ENCODE results near the gene MS4A13.
"Not testable (repeated sequence)": the region's sequence is repeated elsewhere in the genome, so short reads cannot be mapped to it uniquely, and the experiment has no call there.

MS4A13 gene, protein sequence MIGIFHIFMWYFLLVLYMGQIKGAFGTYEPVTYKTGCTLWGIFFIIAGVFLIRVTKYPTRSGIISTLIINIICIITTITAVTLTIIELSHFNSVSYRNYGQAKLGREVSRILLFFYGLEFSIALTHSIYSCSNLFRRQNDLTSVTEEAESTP

DNA sequence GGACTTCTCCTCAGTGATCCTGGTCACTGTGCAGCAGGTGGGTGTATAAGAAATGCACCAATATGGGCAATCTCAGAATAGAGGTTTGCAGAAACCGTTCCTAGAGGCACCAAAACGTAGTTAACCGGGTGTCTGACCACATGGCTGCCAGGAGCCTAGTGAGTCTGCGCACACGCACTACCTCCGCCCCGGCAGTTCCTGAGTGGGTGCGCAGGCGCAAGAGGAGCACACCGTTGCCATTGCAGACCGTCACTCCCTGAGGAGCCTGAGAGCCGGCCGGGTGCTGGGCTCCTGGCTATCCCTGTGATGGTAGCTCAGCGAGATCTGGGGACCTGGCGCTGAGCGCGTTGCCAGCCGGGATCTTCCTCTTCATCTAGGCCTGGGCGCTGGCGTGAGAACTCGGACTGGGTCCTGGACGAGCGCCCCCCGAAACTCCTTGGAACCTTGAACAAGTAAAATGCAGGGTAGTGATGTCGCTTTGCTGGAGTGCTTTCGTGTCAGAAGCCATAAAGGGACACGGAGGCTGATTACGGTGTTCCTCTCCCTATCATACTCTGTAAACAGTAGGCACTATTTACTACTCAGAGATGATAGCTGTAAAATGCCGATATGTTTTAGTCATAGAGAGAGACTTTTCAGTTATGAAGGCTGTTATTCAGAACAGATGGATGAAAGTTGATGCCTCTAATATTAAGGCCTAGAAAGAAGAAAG lies at the start of gene MS4A13:
Gene MS4A13, plus strand, starts transcription at position 249 of the 712 bp plus-strand sequence. CDS start 2,692 bp downstream, outside the sequence.
- DNase-seq (ENCODE audit: low read depth, low spot score) = no peak

DNA sequence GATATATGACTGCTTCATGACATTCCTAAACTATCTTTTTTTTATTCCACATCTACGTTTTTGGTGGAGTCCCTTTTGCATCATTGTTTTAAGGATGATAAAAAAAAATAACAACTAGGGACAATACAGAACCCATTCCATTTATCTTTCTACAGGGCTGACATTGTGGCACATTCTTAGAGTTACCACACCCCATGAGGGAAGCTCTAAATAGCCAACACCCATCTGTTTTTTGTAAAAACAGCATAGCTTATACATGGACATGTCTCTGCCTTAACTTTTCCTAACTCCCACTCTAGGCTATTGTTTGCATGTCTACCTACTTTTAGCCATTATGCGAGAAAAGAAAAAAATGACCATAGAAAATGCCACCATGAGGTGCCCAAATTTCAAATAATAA lies 46.4 kb upstream of the MS4A13 start:
- DNase-seq (ENCODE audit: low read depth, low spot score) = no peak

DNA sequence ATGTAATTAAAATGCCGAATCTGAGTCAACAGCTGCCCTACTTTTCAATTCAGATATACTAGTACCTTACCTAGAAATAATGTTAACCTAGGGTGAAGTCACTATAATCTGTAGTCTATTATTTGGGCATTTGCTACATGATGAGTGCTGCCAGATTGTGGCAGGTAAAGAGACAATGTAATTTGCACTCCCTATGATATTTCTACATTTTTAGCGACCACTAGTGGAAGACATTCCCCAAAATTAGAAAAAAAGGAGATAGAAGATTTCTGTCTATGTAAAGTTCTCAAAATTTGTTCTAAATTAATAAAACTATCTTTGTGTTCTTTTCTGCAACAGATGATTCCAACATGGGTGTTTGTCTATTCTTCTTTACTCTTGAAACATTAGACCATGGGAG lies 45.5 kb upstream of the MS4A13 start:
- DNase-seq (ENCODE audit: low read depth, low spot score) = no peak

DNA sequence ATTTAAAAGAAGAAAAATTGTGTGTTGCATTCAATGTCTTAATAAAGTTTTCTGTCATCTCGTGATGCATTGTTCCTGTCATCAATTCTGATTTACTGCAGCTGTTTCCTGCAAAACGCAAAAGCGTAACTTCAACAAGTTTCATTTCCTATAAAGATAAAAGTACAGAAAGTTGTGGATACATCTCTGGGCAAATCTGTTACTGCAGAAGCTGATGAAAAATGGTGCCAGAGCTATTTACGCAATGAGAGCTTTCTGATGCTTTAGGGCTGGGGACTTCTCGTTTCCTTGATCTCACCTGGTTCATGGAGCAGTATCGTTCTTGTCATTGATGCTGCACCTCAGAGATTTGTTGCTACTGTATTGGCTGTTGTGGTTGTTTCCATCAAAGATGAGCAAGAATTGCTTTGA lies 38.2 kb upstream of the MS4A13 start:
- no peak for DNase-seq (ENCODE audit: low read depth, low spot score)

DNA sequence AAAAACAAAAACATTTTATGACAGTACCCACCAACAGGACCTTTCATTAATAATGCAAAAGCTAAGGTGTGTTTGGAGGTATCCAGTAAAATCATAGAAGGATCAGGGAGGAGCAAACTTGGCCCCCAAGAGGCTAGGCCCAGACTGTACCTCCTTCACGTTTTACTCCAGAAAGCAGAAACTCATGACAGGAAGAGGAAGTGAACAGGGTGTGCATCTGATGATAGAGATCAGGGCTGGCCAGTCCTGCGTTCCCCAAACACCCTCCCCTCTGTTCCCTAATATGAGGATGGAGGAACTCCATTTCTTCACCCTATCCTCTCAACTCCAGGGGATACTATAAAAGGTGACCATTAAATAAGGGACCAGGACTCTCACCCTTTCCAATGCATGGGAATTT lies 32.8 kb upstream of the MS4A13 start:
- no peak for DNase-seq (ENCODE audit: low read depth, low spot score)

DNA sequence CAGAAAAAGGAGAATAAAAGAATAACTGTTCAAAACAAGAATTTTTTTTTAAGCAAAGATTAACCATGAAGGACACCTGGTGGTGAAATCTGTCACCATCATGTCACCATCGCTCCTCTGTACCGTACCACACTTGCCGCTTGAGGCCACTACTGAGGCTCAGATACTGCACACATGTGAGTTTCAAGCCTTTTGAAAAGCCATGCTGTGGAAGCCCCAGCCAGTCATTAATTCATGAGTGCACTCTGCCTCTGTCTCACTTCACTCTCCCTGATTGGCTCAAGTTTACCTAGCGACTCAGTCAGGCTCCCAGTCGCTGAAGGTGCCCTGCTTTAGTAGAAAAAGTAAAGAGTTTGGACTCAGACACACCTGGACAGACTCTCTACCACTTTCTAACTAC lies 29.2 kb upstream of the MS4A13 start:
- no peak for DNase-seq (ENCODE audit: low read depth, low spot score)

DNA sequence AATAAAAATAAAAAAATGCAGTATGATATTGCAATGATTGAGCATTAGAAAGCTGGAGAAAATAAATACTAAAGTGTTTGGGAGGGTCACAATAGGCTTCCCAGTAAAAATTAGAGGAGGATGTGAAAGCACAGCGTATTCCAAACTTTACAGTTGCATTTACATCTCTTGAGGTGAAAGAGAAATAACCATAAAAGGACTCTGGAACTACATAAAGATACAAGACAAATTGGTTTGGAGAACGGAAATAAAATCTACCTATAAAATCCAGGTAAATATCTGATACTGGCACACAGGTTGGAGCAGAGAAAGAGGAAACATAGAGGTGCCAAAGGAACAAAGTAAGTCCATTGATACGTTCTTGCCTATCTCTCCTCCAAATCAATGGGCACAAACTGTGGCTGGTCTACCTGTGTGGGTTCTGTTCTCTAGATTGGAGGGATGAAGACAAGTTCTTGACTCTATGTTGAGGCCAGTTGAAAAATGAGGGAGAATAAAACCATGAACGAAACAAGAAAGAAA lies 22.6 kb upstream of the MS4A13 start, which contains the start of gene MS4A12:
Gene MS4A12, plus strand, starts transcription at position 291 of the 522 bp plus-strand sequence. CDS start 4,541 bp downstream, outside the sequence.
- DNase-seq (ENCODE audit: low read depth, low spot score) = no peak

DNA sequence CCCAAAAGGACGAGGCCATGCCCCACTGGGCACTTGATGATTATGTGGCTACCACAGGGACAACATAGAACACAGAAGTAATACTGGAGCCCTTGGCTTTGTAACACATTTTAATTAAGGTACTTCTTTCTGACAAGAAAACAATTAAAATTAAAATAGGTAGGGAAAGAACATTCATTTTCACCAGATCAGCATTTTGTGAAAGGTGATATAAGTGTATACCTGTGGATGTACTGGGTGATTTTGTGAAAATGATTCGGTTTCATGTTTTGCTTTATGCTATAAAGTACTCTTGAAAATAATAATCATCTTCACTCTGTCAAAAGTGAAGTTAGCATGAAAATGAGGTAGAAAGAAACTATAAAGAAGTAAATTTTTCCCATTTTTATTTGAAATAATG lies 21.7 kb upstream of the MS4A13 start:
- no peak for DNase-seq (ENCODE audit: low read depth, low spot score)

DNA sequence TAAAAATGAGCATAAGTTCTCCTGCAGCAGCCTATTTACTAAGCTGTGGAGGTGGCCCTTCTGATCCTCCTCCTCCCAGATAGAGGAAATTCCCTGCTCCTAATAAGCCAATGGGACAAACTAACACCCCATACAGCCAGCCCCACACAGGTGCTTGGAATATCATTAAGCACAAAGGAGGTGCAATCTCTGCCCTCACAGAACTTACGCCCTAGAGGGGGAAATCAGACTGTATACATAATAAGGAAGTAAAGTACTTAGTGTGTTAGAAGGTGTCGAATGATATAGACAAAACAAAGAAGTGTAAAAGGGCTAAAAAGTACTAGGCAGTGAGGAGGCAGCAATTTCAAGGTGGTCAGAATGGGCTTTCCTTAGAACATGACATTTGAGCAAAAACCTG lies 16.8 kb upstream of the MS4A13 start:
- no peak for DNase-seq (ENCODE audit: low read depth, low spot score)

DNA sequence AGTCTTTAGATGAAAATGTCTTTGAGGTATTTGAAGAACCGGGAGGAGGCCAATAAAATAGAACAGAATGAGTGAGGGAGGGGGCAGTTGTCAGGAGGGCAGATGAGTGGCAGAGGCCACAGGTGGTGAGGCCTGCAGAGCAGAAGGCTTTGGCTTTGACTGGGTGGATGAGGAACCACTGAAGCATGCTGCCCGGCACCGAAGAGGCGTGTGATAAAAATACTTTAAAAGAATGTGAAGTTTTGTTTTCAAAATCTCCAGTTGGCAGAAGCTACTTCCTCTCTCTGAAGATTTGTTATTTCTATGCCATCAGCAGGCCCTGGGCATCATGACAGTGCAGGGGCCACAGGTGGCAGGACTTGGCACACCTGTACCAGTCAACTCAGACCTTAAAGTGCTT lies 16.3 kb upstream of the MS4A13 start:
- no peak for DNase-seq (ENCODE audit: low read depth, low spot score)

DNA sequence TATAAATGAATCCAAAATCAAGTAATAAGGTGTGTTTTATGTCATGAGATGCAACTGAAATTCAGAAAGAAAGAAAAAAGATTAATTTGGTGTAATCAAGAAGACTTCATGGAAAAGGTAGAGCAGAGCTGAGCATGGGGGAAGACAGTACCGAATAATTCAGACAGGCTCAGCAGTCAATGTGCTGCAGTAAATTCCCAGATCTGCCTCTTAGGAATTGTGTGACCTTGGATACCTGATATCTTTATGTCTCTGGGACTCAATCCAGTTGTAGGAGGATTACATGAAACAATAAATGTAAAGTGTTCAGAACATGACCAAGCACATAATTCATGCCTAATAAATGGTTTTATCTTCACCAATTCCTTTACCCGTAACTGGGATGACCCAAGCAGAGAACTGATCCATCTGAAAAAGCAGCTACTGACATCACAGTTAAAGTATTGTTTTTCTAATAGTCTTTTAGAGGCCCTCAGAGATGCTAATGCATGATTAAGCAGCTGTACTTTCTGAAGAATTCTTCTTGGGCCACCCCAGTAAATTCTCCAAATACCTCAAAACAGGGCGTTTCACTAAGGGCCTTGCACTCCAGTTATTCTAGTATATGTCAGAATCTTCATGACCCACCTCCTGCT lies 14.8 kb upstream of the MS4A13 start:
- DNase-seq (ENCODE audit: low read depth, low spot score) = no peak

DNA sequence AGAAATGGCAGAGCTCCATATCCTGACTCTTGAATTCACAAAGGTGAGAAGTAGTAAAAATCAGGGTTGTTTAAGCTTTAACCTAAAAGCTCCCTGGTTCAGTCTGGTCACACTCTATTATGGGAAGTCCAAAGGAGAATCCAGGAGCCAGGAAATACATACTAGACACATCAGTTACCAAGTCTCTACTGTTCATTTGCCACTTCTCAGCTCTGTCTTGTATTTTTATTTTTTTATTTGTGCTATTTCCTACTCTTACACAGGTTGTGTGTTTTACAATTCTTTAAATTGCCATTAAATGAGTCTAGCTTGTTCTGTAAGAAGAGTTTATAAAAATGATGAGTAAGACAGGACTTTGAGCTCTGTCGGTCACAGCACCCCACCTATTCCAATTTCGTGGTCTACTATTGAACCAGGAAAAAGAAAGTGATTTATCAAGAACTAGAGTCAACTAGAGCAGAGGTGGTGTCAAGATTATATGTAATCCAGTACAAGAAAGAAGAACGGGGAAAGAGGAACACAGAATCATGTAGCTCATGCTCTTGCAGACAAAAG lies 12.9 kb upstream of the MS4A13 start:
- no peak for DNase-seq (ENCODE audit: low read depth, low spot score)

DNA sequence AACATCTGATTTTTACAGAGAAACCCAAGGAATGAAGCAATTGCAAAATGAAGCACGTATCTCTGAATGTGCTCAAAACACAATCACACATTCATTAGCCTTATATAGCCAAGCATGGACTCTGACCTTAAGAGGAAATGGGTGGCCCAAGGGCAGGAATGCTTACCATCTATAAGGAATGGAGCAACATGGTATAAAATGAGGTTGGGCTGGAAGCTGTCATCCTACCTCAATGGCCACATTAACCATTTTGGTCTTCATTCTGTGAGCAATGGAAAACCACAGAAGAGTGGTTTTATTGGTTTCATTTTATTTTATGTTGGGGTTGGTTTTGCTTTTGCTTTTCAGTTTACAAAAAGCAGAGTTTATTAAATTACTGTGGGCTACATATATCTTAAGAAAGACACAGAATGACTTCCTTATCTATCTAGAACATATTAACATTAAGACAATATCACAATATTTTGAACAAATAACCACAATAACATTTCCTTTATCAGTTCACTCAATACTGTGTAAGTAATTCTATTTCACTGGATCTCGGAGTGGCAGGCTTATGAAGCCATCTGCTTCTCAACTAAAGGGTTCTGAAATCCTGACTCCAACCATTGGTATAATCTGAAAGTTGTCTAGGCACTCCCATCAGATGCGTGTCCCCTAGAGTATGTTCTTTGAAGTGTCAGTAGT lies 10.8 kb upstream of the MS4A13 start:
- DNase-seq (ENCODE audit: low read depth, low spot score) = no peak

DNA sequence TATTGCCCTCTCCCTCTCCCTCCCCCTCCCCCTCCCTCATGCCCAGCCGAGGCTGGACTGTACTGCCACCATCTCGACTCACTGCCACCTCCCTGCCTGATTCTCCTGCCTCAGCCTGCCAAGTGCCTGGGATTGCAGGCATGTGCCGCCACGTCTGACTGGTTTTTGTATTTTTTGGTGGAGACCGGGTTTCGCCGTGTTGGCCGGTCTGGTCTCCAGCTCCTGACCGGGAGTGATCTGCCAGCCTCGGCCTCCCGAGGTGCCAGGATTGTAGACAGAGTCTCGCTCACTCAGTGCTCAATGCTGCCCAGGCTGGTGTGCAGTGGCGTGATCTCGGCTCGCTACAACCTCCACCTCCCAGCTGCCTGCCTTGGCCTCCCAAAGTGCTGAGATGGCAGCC lies 5.6 kb upstream of the MS4A13 start:
- DNase-seq (ENCODE audit: low read depth, low spot score) = not testable (repeated sequence)

DNA sequence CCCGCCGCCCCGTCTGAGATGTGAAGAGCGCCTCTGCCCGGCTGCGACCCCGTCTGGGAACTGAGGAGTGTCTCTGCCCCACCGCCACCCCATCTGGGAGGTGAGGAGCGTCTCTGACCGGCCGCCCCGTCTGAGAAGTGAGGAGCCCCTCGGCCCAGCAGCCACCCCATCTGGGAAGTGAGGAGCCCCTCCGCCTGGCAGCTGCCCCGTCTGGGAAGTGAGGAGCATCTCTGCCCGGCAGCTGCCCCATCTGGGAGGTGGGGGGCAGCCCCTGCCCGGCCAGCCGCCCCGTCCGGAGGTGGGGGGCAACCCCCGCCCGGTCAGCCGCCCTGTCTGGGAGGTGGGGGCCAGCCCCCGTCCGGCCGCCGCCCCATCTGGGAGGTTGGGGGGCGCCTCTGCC lies 5.0 kb upstream of the MS4A13 start:
- DNase-seq (ENCODE audit: low read depth, low spot score) = not testable (repeated sequence)

DNA sequence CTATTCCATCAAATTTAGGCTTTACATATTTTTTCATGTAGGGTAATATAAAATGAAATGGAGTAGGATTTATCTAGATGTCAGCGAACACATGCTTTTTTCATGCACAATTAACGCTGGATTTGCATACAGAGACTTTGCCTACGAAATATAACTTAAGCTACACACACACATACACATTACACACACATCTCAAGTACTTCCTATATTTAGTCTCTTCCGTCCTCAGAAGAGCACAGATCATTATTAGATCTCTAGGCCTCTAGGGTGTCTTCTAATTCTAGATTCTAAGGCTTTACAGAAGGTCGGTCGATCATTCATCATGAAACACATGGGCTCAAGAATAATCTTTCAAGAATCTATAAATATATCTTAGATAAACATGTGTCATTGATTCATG lies 3.8 kb upstream of the MS4A13 start:
- DNase-seq (ENCODE audit: low read depth, low spot score) = no peak

DNA sequence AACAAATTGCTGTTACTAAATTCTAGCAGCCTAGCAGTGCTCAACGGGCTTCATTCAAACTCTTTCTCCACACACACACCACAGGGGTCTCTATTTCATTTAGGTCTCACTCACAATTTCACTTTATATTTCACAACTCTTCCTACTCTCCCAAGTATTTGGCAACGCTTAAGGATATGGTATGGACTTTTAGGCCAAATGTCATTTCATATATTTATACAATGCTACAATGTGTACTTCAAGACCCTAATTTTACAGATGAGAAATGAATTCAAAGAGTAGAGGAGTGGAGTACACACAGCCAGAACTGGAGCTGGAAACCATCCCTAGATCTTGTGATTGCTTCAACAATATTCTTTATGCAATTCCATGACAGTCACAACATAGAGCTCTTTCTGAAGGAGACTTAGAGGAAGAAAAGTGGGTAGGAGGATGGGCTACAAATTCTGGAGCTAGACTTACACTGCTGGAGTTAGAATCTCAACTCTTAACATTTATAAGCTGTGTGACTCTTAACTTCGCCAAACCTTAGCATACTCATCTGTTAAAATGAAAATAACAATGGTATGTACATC lies 2.5 kb upstream of the MS4A13 start:
- DNase-seq (ENCODE audit: low read depth, low spot score) = no peak

DNA sequence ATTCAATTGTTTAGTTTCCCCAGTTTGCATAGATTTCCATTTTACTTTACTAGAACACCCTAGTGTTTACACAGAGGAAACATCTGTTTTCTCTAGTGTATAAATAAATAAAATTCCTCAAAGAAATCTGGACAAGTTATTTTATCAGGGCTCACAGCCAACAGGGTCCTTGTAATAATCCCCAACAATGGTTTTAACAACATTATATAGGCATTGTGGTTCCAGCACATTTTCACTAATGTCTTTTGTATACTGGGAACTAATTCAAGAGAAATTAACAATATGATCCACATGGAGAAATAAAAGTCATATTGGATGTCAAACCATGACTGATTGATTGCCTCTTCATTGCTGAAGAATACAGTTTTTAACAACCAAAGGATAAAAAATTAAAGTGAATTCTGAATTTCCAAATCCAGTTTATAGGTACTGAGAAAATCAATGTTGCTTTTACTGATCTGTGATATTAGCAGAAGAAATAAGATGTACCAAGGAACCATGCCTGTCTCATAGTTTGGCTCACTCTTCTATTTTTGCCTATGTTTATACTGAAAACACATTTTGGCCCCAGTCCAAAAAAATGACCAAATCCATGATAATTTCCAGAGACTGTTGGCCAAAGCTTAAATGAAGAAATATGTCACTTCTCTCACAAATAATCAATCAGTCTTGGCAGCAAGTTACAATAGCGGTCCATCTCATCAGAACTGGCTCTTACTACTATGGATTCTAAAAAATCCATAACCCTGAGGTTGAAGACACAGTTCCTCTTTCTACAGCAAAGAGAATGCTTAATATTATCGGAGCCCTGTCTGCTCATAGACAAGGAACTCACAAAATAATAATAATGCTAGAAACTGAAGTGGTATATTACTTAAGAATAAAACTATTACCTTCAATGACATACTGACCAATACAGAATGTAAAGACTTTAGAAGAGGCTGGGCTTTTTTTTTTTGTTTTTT lies 1.4 kb upstream of the MS4A13 start:
- no peak for DNase-seq (ENCODE audit: low read depth, low spot score)

DNA sequence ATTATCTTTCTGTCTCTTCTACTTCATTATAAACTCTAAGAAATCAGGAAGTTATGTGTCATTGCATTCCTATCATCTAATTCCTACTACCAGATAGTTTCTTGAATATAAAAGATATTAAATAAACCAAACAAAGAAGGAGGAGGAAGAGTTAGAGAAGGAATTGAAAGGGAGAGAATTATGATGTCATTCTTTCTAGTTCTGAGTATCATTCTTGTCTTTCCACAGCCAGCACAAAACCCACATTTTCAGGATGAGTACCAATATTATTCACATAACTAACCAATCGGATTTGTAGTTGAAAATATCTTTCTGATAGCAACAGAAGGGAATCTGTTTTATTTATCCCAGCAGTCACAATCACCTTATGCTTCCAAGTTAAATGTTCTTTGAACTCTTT lies 13.3 kb downstream of the MS4A13 start:
- DNase-seq (ENCODE audit: low read depth, low spot score) = no peak

DNA sequence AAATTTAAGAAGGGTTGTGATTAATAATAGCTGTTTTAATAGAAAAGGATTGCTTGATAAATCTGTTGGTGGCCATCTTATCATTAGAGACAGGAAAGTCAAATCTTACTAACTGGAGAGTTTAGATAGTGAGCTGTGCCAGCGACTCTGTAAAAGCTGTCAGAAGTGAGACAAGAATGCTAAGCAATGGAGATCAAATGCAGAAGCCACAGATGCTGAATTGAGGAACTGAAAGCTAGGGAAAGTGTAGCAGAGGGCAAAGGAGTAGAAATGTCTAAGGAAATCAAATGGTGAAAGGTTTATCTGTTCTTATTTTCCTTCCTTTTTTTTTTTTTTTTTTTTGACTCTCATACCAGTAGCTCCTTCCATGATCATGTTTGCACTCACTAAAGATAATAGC lies 13.7 kb downstream of the MS4A13 start:
- DNase-seq (ENCODE audit: low read depth, low spot score) = no peak

Measured in brain pericyte (primary cell).